NT2/D1 (cell line): ENCODE measurements around the gene SLC25A41.

Source experiments
- DNase-seq: peaks from one replicate; pipeline ENCODE4 v3.0.0-alpha.2; 2011; ENCODE audit warnings: low read depth, low spot score
- H3K27me3 ChIP-seq: 2 replicates; pipeline ENCODE4 v1.6.0; 2011; ENCODE audit warnings: mild to moderate bottlenecking; ENCODE audit not compliant: insufficient read length, insufficient read depth
- H3K36me3 ChIP-seq: 2 replicates; pipeline ENCODE4 v1.6.1; 2011; ENCODE audit warnings: mild to moderate bottlenecking, low read length, mixed read lengths; ENCODE audit not compliant: insufficient read depth, insufficient read length
- H3K4me1 ChIP-seq: 2 replicates; pipeline ENCODE4 v1.5.1; 2011; ENCODE audit not compliant: insufficient read depth, insufficient read length
- H3K4me3 ChIP-seq: 2 replicates; pipeline ENCODE4 v1.5.1; 2011; ENCODE audit warnings: low read depth; ENCODE audit not compliant: insufficient read length
- H3K9ac ChIP-seq: 2 replicates; pipeline ENCODE4 v1.6.0; 2011; ENCODE audit warnings: low read depth; ENCODE audit not compliant: insufficient read length
- H3K9me3 ChIP-seq: 2 replicates; pipeline ENCODE4 v1.5.1; 2011; ENCODE audit warnings: mild to moderate bottlenecking, low read length; ENCODE audit not compliant: insufficient read depth
- SUZ12 ChIP-seq: IDR thresholded peaks from 2 replicates; pipeline ENCODE4 v1.6.1; 2011; ENCODE audit not compliant: insufficient read length, insufficient read depth; ENCODE audit errors: extremely low read depth
- YY1 ChIP-seq: IDR thresholded peaks from 2 replicates; pipeline ENCODE4 v1.6.1; 2011; ENCODE audit not compliant: insufficient read length, insufficient read depth
- ZNF274 ChIP-seq: IDR thresholded peaks from 2 replicates; pipeline ENCODE4 v1.6.1; 2011; ENCODE audit warnings: mild to moderate bottlenecking, low read depth, low read length

SLC25A41 gene

DNA sequence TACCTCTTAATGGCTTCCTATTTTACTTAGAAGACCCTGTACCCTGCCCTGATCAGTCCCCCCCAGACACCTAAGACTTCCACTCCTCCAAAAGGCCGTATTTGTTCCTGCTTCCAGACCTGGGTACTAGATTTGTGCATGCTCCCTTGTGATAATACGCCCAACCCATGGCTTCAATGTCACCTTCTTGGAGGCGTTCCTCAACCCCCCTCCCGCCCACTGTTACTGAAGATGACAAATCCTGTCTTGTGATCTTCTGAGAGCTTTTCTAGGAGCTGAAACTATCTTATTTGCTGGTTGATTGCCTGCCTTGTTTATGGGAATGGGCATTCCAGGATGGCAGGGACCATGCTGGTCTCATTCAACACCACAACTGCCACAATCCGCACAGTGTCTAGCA is 16.6 kb upstream of the SLC25A41 start:
- Histone ChIP-seq H3K9ac (no peak overlapping the region), H3K4me3 (no peak overlapping the region), H3K36me3 (peaks cover 27% of the 10 kb centered on the region), H3K27me3 (no peaks in the 10 kb centered on the region), H3K4me1 (no peaks in the 10 kb centered on the region), H3K9me3 (peaks cover 23% of the 10 kb centered on the region)
- TF ChIP-seq ZNF274 (no peak), YY1 (no peak), SUZ12 (no peak)
- DNase-seq, result no peak

DNA sequence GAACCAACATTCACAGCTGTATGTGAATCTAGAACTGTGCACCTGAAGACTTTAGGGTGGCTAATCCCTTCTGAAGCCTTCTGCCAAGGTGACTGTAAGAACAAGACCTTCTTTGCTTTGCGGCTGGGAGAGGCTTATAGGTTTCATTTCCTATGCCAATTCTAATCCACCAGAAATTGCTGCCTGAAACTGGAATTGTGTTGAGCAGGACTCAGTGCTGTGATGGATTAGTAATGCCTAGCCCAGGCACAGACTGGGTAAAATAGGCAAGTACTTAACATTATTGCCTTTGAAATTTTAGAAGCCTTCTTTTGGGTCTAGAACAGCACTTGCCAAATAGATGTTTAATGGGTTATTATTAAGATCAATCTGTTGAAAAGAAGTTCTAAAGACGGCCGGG is 14.5 kb upstream of the SLC25A41 start:
- peaks cover 9% of the 10 kb centered on the region for H3K36me3 ChIP-seq
- no peaks in the 10 kb centered on the region for H3K27me3 ChIP-seq
- no peak overlapping the region for H3K4me3 ChIP-seq
- DNase-seq, result no peak
- H3K9ac ChIP-seq, result no peak overlapping the region
- TF ChIP-seq YY1 (no peak), ZNF274 (no peak), SUZ12 (no peak)
- 0 out of 2 replicates have a peak, but pooled peaks cover 3% of the 10 kb centered on the region for H3K9me3 ChIP-seq
- no peaks in the 10 kb centered on the region for H3K4me1 ChIP-seq

DNA sequence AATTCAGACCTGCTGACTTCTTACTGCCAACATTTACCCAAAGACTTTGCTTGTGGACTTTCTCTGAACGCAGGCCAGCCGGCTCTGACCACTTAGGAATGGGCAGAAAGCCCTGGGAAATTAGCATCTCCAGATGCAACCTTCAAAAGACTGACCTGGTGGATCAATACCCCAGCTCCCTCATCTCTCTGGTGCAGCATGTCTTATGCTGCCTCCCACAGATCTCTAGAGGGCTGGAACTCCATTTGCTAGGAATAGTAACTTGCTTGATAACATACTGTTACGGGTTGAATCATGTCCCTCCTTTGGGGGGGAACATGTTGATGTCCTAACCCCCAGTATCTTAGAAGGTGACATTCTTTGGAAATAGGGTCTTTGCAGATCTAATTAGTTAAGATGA is 12.9 kb upstream of the SLC25A41 start:
- peaks cover 4% of the 10 kb centered on the region for H3K36me3 ChIP-seq
- 0 out of 2 replicates have a peak, but pooled peaks cover 3% of the 10 kb centered on the region for H3K9me3 ChIP-seq
- no peak for DNase-seq
- TF ChIP-seq ZNF274 (no peak), YY1 (no peak), SUZ12 (no peak)
- no peak overlapping the region for H3K4me3 ChIP-seq
- no peak overlapping the region for H3K9ac ChIP-seq
- H3K4me1 ChIP-seq, result no peaks in the 10 kb centered on the region
- H3K27me3 ChIP-seq, result no peaks in the 10 kb centered on the region

DNA sequence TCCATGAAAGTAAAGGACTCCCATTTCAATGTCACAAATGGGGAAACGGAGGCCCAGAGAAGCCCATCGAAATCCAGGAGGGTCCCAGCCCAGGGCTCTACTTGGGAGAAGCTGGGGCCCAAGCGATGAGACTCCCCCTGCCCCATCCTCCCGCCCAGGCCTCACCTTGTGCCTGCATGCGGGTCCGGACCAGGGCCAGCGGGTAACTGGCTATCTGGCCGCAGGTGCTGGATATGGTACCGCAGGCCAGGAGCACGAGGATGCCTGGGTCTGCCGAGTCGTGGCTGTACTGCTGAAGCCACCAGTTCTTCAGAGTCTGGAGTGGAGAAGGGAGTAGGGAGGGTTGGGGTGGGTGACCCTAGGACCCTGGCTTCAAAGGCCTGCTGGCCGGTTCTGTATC is 10.4 kb upstream of the SLC25A41 start:
- Histone ChIP-seq H3K4me1 (no peaks in the 10 kb centered on the region), H3K4me3 (no peak overlapping the region), H3K27me3 (no peaks in the 10 kb centered on the region), H3K36me3 (no peaks in the 10 kb centered on the region), H3K9me3 (0 out of 2 replicates have a peak, but pooled peaks cover 3% of the 10 kb centered on the region), H3K9ac (no peak overlapping the region)
- no peak for DNase-seq
- TF ChIP-seq SUZ12 (no peak), ZNF274 (no peak), YY1 (no peak)

DNA sequence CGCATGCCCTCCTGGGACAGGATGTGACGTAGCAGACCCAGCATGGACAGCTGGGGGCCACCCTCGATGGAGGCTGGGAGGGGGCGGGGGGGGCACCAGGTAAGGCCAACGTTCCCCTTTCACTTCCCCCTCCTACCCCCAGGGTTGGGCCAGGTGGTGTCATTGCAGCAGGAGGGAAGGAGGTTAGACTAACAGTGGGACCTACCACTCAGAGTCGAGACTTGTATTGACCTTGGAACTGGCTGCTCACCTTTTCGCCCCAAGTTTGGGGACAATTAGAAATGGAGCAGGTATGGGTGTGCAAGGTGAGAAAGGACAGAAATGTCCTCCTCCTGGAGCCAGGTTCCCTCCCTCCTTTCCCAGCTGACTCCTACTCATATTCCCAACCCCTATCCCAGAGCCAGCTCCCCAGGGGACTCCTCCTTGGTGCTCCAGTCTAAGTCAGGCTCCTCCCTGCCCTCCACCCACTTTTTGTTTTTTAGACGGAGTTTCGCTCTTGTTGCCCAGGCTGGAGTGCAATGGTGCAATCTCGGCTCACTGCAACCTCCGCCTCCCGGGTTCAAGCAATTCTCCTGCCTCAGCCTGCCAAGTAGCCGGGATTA is 8.6 kb upstream of the SLC25A41 start:
- H3K27me3 ChIP-seq, result no peaks in the 10 kb centered on the region
- TF ChIP-seq SUZ12, result no peak
- TF ChIP-seq ZNF274, result no peak
- TF ChIP-seq YY1, result no peak

DNA sequence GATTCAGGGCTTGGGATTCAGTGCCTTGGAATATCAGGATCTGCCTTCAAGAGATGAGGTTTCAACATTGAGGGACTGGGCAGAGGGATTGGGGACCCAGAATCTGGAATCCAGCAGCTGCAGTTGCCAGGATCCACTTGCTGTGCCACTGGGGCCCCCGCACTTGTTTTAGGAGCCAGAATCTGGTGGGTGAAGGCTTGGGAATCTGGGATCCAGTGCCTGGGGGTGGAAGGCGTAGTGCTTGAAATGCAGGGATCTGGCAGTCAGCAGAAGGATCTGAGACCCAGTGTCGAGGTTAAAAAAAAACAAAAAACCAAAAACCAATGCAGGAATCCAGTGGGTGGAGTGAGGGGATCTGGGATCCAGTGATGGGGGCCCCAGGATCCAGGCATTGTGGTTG is 7.3 kb upstream of the SLC25A41 start:
- H3K9me3 ChIP-seq, result 0 out of 2 replicates have a peak, but pooled peaks cover 3% of the 10 kb centered on the region
- no peaks in the 10 kb centered on the region for H3K36me3 ChIP-seq
- H3K9ac ChIP-seq, result no peak overlapping the region
- H3K4me3 ChIP-seq, result no peak overlapping the region
- no peak for DNase-seq
- no peaks in the 10 kb centered on the region for H3K27me3 ChIP-seq
- TF ChIP-seq ZNF274 (no peak), YY1 (no peak), SUZ12 (no peak)
- H3K4me1 ChIP-seq, result no peaks in the 10 kb centered on the region

More for the DNA sequence above, 8.6 kb upstream of the SLC25A41 start:
- H3K4me3 ChIP-seq, result no peak overlapping the region
- H3K4me1 ChIP-seq, result no peaks in the 10 kb centered on the region
- no peak overlapping the region for H3K9ac ChIP-seq
- DNase-seq, result no peak
- H3K36me3 ChIP-seq, result no peaks in the 10 kb centered on the region
- H3K9me3 ChIP-seq, result 0 out of 2 replicates have a peak, but pooled peaks cover 3% of the 10 kb centered on the region

DNA sequence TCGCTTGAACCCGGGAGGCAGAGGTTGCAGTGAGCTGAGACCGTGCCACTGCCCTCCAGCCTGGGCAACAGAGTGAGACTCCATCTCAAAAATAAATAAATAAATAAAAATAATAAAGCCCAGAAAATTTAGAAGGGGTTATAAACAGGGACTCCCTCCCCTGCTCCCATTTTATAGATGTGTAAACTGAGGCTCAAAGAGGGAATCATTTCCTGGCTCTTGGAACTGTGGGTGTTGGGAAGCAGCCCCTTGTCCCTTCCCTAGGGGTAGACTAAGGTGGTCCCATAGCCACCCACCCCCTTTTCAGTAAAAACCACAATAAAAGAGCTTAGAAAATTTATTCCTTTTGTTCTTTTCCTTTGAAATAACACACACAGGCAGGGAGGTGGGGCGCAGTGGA is 6.2 kb upstream of the SLC25A41 start:
- DNase-seq, result no peak
- no peak for TF ChIP-seq YY1
- no peak for TF ChIP-seq ZNF274
- no peak for TF ChIP-seq SUZ12
- no peaks in the 10 kb centered on the region for H3K27me3 ChIP-seq
- no peak overlapping the region for H3K9ac ChIP-seq
- no peaks in the 10 kb centered on the region for H3K36me3 ChIP-seq
- no peaks in the 10 kb centered on the region for H3K4me1 ChIP-seq
- H3K4me3 ChIP-seq, result no peak overlapping the region
- H3K9me3 ChIP-seq, result no peaks in the 10 kb centered on the region

DNA sequence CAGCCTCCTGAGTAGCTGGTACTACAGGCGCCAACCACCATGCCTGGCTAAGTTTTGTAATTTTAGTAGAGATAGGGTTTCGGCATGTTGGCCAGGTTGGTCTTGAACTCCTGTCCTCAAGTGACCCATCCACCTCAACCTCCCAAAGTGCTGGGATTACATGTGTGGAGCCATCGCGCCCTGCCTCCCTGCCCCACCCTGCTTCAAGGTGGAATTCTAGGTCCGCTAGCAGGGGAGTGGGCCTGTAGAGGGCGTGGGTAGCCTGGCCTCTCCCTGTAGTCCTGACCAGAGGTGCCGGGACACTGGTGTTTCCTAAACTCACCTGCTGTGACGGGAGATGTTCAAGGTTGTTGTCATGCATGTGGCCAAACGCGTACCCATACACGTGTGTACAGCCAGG is 398 bp downstream of the SLC25A41 start:
- H3K9me3 ChIP-seq, result no peaks in the 10 kb centered on the region

More for the DNA sequence above, 398 bp downstream of the SLC25A41 start:
- no peak for TF ChIP-seq ZNF274
- no peak for TF ChIP-seq YY1
- TF ChIP-seq SUZ12, result no peak
- Histone ChIP-seq H3K9ac (no peak overlapping the region), H3K4me3 (no peak overlapping the region), H3K4me1 (no peaks in the 10 kb centered on the region), H3K36me3 (no peaks in the 10 kb centered on the region), H3K27me3 (no peaks in the 10 kb centered on the region)
- no peak for DNase-seq
